SKM-1 treated with dmso at 0.1 percent for 144 hours (cell line): ENCODE measurements around the gene ALDH1A3.

Experiments used
- DNase-seq: peaks from one replicate; lab custom pipeline; 2025; ENCODE audit not compliant: unreplicated experiment; lab: John Stamatoyannopoulos, UW

Gene ALDH1A3

GRCh38 chr15:100858294-100858693 is 21.3 kb upstream of the ALDH1A3 start:
- no peak for DNase-seq

GRCh38 chr15:100859970-100860828 is 19.4 kb upstream of the ALDH1A3 start:
- DNase-seq: no peak

GRCh38 chr15:100860829-100861510 is 18.7 kb upstream of the ALDH1A3 start:
- no peak for DNase-seq

- no peak for DNase-seq
These were observed 18.1 kb upstream of the ALDH1A3 start for GRCh38 chr15:100861511-100861991.

GRCh38 chr15:100862162-100862561 is 17.5 kb upstream of the ALDH1A3 start:
- DNase-seq: no peak

GRCh38 chr15:100863075-100863795 is 16.4 kb upstream of the ALDH1A3 start:
- DNase-seq: no peak

GRCh38 chr15:100863796-100864267 is 15.8 kb upstream of the ALDH1A3 start:
- no peak for DNase-seq

- DNase-seq: no peak
These were observed 13.0 kb upstream of the ALDH1A3 start for GRCh38 chr15:100866386-100867330.

GRCh38 chr15:100867433-100867832 is 12.2 kb upstream of the ALDH1A3 start:
- DNase-seq: no peak

GRCh38 chr15:100869151-100869999 is 10.3 kb upstream of the ALDH1A3 start:
- no peak for DNase-seq

- peak; percentile 97 for DNase-seq
These were observed 6.5 kb upstream of the ALDH1A3 start for GRCh38 chr15:100873029-100873677.

GRCh38 chr15:100875495-100875894 is 4.1 kb upstream of the ALDH1A3 start:
- no peak for DNase-seq

- no peak for DNase-seq
These were observed 3.7 kb upstream of the ALDH1A3 start for GRCh38 chr15:100875976-100876375.

- DNase-seq: no peak
These were observed 2.1 kb upstream of the ALDH1A3 start for GRCh38 chr15:100877551-100877950.

- no peak for DNase-seq
These were observed 1.5 kb upstream of the ALDH1A3 start for GRCh38 chr15:100878130-100878529.

- DNase-seq: no peak
These were observed 983 bp upstream of the ALDH1A3 start for GRCh38 chr15:100878648-100879047.

- DNase-seq: no peak
These were observed 569 bp upstream of the ALDH1A3 start for GRCh38 chr15:100879061-100879463.

- no peak for DNase-seq
These were observed 687 bp downstream of the ALDH1A3 start for GRCh38 chr15:100880139-100880896.
